ENCODE measurements around the gene SLC33A1.

SLC33A1 gene

DNA sequence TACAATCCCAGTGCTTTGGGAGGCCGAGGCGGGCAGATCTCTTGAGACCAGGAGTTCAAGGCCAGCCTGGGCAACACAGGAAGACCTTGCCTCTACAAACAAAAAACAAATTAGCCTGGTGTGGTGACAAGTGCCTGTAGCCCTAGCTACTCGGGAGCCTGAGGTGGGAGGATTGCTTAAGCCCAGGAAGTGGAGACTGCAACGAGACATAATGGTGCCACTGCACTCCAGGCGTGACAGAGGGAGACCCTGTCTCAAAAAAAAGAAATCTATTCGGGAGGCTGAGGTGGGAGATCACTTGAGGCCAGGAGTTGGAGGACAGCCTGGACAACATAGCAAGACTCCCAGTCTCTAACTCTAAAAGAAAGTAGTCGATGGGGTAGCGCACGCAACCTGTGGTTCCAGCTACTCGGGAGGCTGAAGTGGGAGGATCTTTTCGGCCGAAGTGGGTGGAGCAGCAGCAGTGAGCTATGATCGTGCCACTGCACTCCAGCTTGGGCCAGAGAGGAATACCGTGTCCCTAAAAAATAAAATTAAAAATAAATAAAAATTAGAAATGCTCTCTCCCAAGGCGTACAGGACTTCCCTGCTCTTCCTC is 48.9 kb downstream of the SLC33A1 start:
- peak overlapping the region; percentile 70 for H3K4me3 ChIP-seq (ENCODE audit: low read depth, low read length)
- TF ChIP-seq, protein P1, sequence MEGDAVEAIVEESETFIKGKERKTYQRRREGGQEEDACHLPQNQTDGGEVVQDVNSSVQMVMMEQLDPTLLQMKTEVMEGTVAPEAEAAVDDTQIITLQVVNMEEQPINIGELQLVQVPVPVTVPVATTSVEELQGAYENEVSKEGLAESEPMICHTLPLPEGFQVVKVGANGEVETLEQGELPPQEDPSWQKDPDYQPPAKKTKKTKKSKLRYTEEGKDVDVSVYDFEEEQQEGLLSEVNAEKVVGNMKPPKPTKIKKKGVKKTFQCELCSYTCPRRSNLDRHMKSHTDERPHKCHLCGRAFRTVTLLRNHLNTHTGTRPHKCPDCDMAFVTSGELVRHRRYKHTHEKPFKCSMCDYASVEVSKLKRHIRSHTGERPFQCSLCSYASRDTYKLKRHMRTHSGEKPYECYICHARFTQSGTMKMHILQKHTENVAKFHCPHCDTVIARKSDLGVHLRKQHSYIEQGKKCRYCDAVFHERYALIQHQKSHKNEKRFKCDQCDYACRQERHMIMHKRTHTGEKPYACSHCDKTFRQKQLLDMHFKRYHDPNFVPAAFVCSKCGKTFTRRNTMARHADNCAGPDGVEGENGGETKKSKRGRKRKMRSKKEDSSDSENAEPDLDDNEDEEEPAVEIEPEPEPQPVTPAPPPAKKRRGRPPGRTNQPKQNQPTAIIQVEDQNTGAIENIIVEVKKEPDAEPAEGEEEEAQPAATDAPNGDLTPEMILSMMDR (IDR thresholded peaks at IDR 0.05; ENCODE audit: low read depth, low read length): no peak

DNA sequence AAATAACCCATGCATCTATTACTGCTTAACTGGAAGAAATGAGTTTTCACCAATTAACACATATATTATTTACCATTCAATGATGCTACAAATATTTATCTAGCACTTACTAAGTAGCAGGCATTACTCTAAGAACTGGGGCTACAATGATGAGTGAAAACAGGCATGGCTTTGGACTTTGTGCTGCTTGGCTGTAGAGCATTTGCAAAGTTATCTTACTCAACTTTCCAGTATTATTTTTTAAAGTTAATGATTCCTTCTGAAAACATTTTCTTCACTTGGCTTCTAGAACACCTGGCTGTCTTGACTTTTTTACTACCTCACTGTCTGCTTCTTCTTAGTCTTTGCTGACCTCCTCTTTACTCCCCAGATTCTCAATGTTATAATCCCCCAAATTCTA is 49.9 kb downstream of the SLC33A1 start:
- no peak overlapping the region for H3K4me3 ChIP-seq (ENCODE audit: low read depth, low read length)
- TF ChIP-seq, protein P1 (IDR thresholded peaks at IDR 0.05; ENCODE audit: low read depth, low read length): no peak

DNA sequence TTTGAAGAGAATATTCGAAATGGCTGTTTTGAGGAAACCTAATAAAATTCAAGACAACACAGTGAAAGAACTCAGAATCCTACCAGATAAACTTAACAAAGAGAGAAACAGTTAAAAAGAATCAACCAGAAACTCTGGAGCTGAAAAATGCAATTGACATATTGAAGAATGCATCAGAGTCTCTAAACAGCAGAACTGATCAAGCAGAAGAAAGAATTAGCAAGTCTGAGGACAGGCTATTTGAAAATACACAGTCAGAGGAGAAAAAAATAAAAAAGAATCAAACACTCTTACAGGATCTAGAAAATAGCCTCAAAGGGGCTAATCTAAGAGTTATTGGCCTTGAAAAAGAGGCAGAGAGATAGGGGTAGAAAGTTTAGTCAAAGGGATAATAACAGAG is 61.7 kb downstream of the SLC33A1 start:
- TF ChIP-seq, protein P1 (IDR thresholded peaks at IDR 0.05; ENCODE audit: low read depth, low read length): no peak
- H3K4me3 ChIP-seq (ENCODE audit: low read depth, low read length): no peak overlapping the region

DNA sequence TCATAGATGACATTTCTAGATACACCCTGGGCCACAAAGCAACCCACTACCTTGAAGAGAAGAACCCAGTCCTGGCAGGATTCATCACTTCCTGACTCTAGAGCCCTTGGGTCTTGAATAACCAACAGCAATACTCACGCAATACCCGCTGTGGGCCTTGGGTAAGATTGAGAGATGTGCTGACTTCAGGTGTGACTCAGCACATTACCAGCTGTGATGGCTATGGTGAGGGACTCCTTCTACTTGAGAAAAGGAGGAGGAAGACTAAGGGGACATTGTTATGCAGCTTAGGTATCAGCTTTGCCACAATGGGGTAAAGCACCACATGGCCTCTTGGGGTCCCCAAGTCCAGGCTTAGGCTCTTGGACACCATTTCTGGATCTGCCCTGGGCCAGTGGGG is 63.0 kb downstream of the SLC33A1 start:
- no peak overlapping the region for H3K4me3 ChIP-seq (ENCODE audit: low read depth, low read length)
- TF ChIP-seq, protein P1 (IDR thresholded peaks at IDR 0.05; ENCODE audit: low read depth, low read length): no peak

DNA sequence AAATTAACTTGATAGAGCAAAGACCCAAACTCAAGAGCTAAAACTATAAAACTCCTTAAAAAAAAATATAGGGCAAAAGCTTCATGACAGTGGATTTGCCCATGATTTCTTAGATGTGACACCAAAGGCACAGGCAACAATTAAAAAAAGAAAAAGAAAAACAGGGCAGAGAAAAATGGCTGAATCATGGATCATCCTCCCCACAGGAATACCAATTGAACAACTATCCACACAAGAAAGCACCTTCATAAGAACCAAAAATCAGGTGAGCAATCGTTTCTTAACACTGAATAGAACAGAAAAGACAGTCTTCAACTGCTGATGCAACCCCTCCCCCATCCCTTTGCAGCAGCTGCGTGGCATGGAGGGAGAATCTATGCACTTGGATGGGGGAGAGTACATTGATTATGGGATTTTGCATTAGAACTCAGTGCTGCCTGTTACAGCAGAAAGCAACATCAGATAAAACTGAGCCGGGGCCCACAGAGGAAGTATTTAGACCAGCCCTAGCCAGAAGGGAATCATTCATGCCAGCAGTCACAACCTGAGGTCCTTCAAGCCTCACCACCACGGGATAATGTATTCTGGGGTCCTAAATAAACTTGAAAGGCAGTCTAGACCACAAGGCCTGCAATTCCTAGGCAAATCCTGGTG is 63.8 kb downstream of the SLC33A1 start:
- TF ChIP-seq, protein P1 (IDR thresholded peaks at IDR 0.05; ENCODE audit: low read depth, low read length): no peak
- no peak overlapping the region for H3K4me3 ChIP-seq (ENCODE audit: low read depth, low read length)

DNA sequence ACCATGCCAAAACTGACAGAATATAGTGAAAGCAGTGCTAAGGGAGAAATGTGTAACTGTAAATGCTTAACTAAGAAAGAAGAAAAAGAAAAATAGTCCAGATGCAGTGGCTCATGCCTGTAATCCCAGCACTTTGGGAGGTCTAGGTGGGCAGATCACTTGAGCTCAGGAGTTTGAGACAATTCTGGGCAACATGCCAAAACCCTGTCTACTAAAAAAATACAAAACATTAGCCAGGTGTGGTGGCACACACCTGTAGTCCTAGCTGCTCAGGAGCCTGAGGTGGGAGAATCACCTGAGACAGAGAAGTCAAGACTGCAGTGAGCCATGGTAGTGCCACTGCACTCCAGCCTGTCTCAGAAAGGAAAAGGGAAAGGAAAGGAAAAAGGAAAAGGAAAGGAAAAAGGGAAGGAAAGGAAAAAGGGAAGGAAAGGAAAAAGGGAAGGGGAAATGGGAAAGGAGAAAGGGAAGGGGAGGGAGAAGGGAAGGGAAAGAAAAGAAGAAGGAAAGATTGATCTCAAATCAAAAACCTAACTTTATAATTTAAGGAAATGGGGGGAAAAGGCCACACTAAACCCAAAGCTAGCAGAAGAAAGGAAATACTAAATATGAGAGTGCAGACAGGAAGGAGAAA is 68.4 kb downstream of the SLC33A1 start:
- TF ChIP-seq, protein P1 (IDR thresholded peaks at IDR 0.05; ENCODE audit: low read depth, low read length): no peak
- H3K4me3 ChIP-seq (ENCODE audit: low read depth, low read length): no peak overlapping the region

DNA sequence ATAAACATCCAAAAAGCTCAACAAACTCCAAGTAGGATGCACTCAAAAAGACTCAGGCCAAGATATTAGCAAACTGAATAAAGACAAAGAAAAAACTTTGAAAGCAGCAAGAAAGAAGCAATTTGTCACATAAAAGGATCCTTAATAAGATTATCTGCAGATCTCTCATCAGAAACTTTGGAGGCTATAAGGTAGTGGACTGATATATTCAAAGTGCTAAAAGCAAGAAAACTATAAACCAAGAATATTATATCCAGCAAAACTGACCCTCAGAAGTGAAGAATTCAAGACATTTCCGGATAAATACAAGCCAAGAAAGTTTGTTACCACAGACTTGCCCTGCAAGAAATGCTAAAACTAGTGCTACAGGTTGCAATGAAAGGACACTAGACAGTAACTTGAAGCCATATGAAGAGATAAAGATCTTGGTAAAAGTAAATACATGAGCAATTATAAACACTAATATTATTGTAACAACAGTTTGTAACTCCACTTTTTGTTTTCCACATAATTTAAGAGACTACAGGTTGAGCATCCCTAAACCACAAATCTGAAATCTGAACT is 71.8 kb downstream of the SLC33A1 start:
- TF ChIP-seq, protein P1 (IDR thresholded peaks at IDR 0.05; ENCODE audit: low read depth, low read length): no peak

More for the DNA sequence above, 71.8 kb downstream of the SLC33A1 start:
- no peak overlapping the region for H3K4me3 ChIP-seq (ENCODE audit: low read depth, low read length)
